NCI-H345 (cell line): Measurements from ENCODE around the gene ATG7.
"Not testable (repeated sequence)": the region's sequence is repeated elsewhere in the genome, so short reads cannot be mapped to it uniquely, and the experiment has no call there.

ENCODE experiments used
- DNase-seq: peaks from one replicate; lab custom pipeline; 2025; lab: John Stamatoyannopoulos, UW

The ATG7 gene

DNA sequence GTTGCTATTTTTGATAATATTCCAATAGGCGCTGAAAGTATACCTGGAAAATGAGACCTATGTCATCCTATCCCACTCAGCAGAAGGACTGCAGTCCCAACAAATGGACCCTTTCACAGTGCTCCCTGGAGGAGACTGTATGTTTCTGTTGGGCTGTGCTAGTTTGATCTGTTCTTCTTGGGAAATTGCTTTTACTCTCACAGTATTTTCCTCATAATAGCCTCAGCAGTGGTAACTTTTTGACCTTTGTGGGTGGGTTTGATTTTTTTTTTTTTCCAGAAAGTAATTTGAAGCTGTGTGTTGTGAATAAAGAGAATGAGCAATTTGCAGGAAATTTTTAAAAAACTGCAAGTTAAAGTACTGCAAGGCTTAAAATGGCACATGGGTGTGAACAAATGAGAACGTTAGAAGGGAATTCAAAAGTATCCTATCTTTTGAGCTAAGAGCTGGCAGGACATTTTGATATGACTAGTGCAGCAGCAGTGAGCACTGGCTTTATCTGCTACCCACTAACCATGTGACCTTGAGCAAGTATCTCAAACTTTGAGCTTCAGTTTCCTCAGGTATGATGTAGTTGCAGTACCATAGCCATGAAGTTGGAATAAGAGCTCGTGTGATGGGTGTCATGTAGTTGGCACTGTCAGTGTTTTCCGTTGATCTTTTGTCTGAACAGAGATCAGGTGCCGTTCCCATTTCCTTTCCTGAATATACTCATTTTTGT lies 118.4 kb downstream of the ATG7 start:
- DNase-seq: no peak

DNA sequence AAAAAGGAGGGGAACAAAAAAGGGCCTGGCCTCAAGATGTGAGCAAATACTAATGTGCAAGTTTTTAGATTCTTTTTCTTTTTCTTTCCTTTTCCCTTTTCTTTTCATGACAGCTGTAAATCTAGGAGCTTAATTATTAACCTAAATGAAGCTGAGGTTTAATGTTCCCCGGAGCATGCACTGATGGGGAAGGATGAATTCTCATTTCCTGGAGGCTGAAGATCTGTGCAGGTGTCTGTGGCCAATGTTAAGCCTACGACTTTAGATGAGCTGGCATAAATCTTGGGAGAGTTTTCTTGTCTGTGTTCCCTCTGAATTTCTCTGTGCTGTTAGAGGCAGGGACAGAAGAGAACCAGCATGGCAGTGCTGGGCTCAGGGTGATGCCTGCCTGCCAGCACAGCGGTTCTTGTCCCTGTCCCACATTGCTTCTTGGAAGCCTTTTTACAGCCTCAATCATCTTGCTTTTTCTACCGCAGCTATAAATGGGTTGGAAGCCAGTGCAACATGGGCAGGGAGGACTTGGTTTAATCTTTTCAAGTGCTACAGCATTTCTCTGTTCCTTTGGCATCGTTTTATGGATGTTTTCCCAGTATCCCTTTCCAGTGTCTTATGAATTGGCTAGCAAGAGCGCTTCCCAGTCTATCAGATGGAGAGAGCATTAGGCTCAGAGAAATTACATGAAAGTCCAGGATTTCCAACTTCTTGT lies 119.1 kb downstream of the ATG7 start:
- no peak for DNase-seq

DNA sequence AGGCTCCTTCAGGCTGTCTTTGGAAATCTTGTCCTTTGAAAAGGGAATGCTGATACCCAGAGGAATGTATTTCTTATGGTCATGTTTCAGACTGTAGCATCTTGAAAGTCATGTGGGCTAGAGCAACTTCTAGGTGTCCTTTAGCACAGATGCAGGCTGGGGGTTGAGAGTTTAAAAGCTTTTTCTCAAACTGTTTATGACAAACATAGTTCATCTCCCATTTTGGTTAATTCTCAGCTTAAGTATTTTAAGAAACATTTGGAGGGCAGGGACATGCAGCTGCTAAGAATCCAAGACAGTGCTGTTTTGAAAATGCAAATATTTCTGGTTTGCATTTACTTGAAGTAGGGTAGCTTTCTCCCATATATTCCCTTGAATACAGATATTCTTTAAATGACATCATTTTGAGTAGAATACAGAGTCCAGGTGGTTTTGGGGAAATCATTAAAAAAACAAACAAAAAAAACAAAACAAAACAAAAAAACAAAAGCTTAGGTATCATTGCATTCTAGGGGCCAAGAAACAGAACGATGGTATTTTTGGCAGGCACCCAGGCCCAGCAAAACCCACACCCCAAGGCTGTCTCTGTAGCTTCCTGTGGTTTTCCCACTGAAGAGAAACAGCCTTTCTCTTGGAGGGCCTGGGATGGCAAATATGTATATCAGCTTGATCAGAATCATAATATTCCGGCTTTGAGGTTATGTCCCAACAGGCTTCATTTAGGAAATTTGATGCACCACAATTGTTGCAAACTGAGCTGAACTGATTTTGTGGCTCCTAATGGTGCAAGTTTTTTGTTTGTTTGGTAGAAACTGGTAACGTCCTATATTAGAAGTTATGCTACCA lies 120.0 kb downstream of the ATG7 start:
- DNase-seq: no peak

DNA sequence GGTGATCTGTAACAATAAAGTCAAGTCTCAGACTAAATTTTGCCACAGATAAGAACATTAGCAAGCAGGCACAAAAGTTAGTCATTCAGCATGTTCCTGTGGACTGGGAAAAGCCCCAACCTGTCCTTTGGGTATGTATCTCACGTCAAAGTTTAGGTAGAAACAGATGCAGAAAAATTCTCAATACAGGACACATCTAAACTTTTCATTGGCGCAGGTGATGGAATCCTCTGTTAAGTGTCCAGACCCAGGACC lies 120.6 kb downstream of the ATG7 start:
- no peak for DNase-seq

DNA sequence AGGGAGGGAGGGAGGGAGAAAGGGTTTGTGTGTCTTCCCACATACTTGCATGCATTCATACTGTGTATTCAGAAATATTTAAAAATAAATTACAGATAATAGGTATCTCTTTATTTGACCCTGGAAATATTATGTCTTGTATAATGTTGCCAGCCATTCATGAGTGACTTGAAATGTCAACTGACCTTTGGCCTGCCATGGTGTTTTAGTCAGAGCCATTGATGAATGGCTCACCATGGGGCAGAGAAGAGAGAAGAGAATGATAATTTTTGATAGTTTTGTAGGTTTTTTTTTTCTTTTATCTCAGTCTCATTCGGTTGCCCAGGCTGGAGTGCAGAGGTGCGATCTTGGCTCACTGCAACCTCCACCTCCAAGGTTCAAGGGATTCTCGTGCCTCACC lies 121.2 kb downstream of the ATG7 start:
- no peak for DNase-seq

DNA sequence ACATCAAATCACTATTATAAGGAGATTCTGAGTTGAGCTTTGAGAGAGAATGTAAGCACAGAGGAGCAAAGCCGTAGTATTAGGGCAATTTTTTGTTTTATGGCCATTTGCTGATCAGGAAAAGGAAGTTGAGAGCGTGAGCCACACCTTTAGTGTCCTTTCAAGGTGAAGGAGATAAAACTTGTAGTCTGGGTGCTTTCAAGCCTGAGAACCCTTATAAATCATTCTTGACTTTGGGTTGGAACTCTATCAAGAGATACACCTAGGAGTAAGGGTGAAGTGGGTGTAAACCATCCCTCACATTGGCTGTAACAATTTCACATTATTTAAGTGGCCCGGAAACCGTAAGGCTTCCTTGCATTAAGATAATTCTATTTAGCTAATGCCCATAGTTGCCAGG lies 122.2 kb downstream of the ATG7 start:
- no peak for DNase-seq

DNA sequence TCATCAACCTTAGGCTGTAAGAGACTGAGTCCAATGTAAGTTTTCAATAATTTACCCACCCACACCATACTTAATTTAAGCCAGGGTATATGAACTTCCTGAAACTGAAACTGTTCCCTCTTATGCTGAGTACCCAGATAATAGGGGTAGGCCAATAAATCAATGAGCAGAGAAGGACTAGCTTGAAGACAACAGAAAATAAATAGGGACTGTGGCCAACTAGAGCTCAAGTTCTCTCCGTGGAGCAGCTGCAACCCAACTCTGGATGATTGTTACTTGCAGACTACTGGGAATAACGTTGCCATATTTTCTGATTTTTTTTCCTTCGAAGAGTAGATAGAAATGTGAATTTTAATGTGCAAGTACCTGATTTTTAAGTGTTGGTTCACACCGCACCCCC lies 128.0 kb downstream of the ATG7 start:
- no peak for DNase-seq

DNA sequence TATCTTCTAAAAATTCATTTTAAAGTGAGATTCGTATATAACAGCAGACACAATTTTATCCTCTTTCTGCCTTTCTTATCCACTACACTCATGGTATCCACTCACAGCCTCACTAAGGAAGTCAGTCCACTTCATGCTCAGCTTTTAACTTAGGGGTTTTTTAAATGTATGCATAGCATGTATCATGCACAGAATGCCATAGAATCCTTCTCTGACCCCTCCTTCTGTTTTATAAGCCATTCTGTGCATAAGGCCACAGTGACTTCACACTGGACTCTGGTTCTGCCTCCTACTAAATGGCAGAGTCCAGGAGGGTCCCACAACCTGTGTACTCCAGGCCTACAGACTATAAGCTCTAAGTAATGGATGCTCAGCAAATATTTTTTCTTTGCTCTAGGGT lies 129.2 kb downstream of the ATG7 start:
- no peak for DNase-seq

DNA sequence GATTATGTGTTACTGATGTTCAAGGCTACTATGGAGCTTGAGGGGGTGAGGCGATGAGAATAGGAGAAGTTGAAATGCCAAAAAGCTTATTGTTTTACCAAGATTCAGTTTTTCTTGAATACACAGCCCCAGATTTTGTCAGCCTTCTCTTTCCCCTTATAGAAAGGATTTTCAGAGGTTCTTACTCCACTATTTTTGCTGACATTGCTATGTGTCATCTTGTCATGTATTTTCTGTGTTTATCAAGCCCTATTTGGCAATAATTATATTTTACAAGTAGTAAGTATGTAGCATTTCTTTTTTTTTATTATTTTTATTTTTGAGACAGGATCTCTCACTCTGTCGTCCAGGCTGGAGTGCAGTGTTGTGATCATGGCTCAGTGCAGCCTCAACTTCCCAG lies 133.1 kb downstream of the ATG7 start:
- DNase-seq: no peak

DNA sequence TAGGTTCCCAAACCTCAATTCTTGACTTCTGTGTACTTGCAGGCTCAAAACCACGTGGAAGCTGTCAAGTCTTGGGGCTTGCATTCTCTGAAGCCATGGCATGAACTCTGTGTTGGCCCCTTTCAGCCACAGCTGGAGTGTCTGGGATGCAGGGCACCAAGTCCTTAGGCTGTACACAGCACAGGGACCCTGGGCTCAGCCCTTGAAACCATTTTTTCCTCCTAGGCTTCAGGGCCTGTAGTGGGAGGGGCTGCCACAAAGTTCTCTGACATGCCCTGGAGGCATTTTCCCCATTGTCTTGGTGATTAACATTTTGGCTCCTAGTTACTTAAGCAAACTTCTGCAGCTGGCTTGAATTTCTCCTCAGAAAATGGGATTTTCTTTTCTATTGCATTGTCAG lies 135.4 kb downstream of the ATG7 start:
- no peak for DNase-seq

DNA sequence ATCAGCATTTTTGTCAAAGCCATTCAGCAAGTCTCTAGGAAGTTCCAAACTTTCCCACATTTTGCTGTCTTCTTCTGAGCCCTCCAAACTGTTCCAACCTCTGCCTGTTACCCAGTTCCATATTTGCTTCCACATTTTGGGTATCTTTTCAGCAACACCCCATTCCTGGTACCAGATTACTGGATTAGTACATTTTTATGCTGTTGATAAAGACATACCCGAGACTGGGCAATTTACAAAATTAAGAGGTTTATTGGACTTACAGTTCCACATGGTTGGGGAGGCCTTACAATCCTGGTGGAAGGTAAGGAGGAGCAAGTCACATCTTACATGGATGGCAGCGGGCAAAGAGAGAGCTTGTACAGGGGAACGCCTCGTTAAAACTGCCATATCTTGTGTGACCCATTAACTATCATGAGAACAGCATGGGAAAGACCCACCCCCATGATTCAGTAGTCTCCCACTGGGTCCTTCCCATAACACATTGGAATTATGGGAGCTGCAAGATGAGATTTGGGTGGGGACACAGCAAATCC lies 136.2 kb downstream of the ATG7 start:
- not testable (repeated sequence) for DNase-seq

DNA sequence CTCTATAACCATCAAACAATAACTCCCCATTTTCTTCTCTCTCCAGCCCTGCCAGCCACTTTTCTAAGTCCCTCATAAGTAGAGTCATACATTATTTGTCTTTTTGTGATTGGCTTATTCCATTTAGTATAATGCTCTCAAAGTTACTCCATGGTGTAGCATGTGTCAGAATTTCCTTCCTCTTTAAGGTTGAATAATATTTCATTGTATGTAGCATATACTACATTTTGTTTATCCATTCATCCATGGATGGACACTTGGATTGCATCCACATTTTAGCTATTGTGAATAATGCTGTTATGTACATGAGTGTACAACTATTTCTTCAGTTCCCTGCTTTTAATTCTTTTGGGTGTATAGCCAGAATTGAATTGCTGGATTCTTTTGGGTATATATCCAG lies 138.4 kb downstream of the ATG7 start:
- no peak for DNase-seq

DNA sequence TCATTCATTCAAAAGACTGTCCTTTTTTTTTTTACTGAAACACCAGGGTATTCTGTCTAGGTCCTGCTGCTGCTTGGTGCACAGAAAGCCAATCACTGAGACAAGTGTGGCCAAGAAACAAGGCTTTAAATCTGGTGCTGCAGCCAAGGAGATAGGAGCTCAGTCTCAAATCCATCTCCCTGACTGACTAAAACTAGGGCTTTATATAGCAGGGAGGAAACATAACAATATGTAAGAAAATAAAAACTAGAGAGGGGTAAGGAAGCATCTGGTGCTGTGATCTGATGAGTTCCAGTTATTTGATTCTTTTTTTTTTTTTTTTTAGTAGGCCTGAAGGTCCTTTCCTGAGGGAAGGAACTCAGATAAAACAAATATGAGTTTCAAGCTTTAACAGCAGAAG lies 139.8 kb downstream of the ATG7 start:
- no peak for DNase-seq

DNA sequence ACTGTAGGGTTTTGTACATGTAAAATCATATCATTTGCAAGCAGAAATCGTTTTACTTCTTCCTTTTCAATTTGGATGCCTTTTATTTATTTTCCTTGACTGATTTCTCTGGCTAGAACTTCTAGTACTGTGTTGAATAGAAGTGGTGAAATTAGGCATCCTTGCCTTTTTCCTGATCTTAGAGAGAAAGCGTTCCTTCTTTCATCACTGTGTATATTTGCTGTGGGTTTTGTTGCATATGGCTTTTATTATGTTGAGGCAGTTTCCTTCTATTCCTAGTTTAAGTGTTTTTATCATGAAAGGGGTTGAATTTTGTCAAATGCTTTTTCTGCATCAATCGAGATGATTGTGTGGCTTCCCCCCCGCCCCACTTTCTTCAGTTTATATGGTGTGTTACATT lies 140.9 kb downstream of the ATG7 start:
- DNase-seq: no peak

DNA sequence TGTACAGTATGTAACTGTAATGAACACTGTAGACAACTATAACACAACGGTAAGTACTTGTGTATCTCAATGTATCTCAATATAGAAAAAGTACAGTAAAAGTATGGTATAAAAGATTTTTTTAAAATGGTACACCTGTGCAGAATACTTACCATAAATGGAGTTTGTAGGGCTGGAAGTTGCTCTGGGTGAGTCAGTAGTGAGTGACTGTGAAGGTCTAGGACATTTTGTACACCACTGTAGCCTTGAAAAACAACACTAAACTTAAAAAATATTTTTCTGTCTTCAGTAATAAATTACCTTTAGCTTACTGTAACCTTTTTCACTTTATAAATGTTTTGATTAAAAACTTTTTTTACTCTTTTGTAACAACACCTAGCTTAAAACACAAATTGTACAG lies 142.9 kb downstream of the ATG7 start:
- DNase-seq: no peak

DNA sequence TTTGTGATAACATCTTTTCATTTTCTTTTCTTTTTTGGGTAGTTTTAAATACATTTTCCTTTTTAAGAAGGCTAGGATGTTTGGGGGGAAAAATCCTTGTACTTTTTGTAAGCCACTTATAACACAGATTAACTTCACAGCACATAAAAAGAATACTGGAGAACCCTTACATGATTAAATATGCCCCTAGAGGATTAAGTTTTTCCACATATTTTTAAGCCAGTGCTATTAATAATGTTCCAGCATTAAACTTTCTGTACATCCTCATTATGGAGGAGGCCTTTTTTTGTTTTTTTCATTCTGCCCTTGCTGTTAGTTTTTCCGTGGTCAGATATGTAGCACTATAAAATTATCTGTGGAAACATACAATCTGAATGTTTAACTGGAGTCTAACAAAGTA lies 147.9 kb downstream of the ATG7 start:
- no peak for DNase-seq

DNA sequence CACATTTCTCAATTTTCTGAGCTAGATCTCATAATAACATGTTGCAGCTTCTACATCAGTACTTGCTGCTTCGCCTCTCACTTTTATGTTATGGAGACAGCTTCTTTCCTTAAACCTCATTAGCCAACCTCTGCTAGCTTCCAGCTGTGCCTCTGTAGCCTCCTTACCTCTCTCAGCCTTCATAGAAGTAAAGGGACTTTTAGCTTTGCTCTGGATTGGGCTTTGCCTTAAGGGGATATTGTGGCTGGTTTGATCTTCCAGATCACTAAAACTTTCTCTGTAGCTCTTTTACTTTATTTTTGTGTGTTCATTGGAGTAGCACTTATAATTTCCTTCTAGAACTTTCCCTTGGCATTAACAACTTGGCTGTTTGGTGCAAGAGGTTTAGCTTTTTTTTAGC lies 150.1 kb downstream of the ATG7 start:
- no peak for DNase-seq

DNA sequence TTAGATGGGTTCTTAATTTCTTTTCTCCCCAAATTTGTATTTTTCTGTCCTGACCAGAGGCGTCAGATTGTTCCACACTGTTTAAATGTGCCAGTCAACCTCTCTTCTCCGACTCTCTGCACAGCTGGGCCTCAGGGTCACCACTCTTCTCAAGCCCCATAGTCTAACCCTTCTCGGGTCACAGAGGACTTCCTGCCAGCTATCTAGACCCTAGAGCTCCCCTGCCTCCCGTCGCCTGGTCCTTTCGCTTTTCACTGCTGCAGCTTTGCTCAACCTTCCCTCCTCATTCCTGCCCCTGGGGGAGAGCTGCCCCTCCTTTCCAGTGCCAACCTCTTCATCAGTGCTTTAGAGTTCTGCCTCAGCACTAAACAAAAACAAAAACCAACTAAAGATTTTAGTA lies 151.7 kb downstream of the ATG7 start:
- DNase-seq: no peak

DNA sequence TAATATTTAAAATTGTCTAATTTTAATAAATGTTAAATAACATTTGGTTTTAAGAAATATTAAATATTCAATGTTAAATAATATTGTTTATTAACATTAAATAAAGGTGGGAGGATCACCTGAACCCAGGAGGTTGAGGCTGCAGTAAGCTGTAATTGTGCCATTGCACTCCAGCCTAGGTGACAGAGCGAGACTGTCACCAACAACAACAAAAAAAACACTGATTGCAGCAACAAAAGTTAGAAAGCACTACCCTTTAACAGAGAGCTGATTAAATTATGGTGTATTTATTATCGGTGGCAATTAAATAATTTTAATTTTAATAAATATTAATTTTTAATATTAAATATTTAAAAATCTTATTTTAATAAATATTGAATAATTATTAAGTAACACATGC lies 152.1 kb downstream of the ATG7 start:
- no peak for DNase-seq

DNA sequence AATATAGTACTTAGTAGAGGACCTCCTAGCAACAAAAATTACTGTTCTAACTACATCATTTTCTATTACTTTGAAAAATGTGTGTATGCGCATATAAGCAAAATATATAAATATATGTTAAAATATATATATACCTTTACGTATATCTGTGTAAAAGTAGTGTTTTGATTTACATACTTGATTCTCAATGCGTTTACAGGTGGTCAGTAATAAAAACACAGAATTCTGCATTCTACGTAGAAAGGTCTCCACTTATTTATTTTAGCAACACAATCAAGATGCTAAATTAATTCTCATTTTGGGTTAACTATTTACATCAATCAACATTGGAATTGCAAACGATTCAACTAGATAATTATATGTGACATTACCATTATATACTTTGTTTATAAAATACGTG lies 158.0 kb downstream of the ATG7 start:
- no peak for DNase-seq

DNA sequence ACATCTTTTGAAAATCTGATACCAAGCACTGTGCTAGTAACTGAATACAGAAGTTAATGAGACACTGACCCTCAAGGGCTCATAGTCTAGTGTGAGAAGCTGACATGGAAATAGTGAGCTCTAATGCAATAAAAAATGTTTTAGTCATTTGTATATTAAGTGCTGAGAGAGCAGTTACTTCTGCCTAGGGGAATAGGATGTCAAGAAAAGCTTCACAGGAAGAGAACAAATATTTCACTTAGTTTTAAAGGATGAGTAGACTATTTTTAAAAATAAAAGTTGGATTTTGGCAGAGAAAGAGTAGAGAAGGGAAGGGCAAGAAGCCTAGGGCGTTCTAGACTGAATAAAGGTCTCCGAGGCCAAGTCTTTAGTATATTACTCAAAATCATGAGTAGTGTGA lies 158.4 kb downstream of the ATG7 start:
- DNase-seq: no peak

DNA sequence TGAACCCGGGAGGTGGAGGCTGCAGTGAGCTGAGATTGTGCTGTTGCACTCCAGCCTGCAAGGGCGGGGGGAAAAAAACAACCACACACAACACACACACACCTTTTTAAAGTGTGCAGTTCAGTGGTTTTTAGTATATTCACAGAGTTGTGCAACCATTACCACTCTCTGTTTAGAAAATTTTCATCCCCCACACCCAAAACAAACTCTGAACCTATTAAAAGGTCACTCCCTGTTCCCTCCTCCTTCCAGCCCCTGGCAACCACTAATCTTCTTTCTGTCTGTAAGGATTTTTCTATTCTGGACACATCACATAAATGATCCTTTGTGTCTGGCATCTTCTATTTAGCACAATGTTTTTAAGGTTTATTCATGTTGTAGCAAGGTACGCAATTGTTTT lies 159.1 kb downstream of the ATG7 start:
- no peak for DNase-seq

DNA sequence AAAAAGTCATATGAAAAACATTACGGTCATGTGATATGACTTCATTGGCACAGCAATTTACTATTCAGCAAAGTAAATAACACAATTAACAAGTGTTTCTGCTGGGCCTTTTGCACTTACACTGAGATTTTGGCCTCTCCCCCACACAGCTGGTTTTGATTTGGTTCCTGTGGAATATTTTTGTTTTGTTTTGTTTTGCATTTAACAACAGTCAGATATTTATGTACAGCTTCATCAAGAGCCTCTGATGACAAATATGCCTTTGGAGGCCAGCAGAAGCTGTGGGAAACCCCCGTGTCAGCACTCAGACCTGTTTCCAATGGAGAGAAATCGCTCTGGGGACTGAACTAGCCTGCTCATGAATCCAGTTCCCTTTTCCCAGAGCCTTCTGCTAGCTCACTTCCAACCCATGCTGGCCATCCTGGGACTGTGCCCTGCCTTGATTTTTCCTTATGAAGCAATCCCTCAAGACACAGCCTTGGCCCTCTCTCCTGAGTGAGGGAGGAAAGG lies 161.9 kb downstream of the ATG7 start:
- DNase-seq: no peak
